ENCODE data around the gene PANK3. TPM values are rescaled to one million over a fixed set of nuclear protein-coding genes. Genes with fewer than 3 reads are reported as not detected.
A peak's percentile ranks its signal among the peaks of the same experiment; 100 is the strongest.

PANK3 gene
- total and polyA plus RNA-seq, 9 of the 15 experiments (the other 6 are each of a cell fraction or from before 2014, with no cell fraction given): 5.9 to 50.4 (median 29.7) TPM

DNA sequence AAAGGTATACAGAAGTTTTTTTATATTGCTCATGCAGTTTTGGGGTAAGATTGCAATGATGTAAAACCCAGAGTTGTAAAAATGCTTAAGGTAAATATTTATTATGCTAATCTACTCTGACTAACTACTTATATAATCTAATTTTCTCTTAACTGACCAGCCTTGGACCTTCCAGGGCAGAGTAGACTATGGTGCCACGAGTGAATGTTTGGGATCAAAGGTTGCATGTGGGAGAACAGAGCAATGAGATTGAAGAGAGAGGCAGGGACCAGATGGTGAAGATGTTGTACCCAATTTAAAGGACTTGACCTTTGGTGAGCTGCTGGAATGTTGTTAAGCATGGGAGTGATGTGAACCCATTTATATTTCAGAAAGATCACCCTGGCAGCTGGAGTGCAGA is 34.8 kb upstream of the PANK3 start (continued):
- TF ChIP-seq ZBTB26 (CRISPR knock-in tag; IDR thresholded peaks at IDR 0.05): no peak

GRCh38 chr5:168613396-168613795 is 34.2 kb upstream of the PANK3 start:
- H3K9me3 ChIP-seq (replicated peaks; ENCODE audit: control insufficient read depth, insufficient read depth, low read depth, low read length): no peaks in the 10 kb centered on the region
- H3K4me3 ChIP-seq: no peak overlapping the region
- FAIRE-seq: no peak
- no peak for DNase-seq (ENCODE audit: extremely low read depth in 1 of 4, low spot score in 3 of 4)
- no peaks in the 10 kb centered on the region for H3K79me2 ChIP-seq (ENCODE audit: control insufficient read depth, insufficient read depth, low read length)
- peaks cover 17 to 32% of the 10 kb centered on the region in 2 experiments for H3K27me3 ChIP-seq (ENCODE audit: control insufficient read depth in 2 of 2, insufficient read depth in 2 of 2, low read length in 2 of 2)
- BruUV-seq (replicated peaks): no TSS peak
- H3K4me2 ChIP-seq (ENCODE audit: insufficient read depth, low read length): no peak overlapping the region
- TF ChIP-seq ZNF124 (CRISPR knock-in tag; IDR thresholded peaks at IDR 0.05): no peak
- no peak for TF ChIP-seq PBX2 (CRISPR knock-in tag; IDR thresholded peaks at IDR 0.05; ENCODE audit: low read depth)
- 0 out of 2 replicates have a peak, but pooled peaks have one; percentile 4 for TF ChIP-seq PBX2 (tag; conservative IDR thresholded peaks at IDR 0.05; ENCODE audit: low read depth)
- WGBS (ENCODE audit: insufficient coverage, low coverage, missing lambda C conversion rate): 0% methylated on average over 2 of the region's 2 CpGs
- no peak for ATAC-seq
- no peak overlapping the region for H3K27ac ChIP-seq (ENCODE audit: extremely low read depth, low read depth, low read length)
- in situ Hi-C loops (cut with MboI) (no loop called here), intact Hi-C loops (cut with micrococcal nuclease) (no loop called here)
- H3K9ac ChIP-seq (ENCODE audit: insufficient read depth in 1 of 2, low read depth in 2 of 2, low read length in 2 of 2): no peak overlapping the region
- CTCF ChIA-PET (ENCODE audit: low intra/inter-chr PET ratio): no interaction called here
- no peak overlapping the region for H2AFZ ChIP-seq (ENCODE audit: low read depth, low read length)
- H3K36me3 ChIP-seq (ENCODE audit: control insufficient read depth, insufficient read depth, low read length): no peaks in the 10 kb centered on the region
- POLR2A ChIA-PET: interaction anchor here (0.7 kb wide), 1 partner anchor 350 kb away, joined by 4 read pairs; no protein-coding TSS in a partner anchor
- no peaks in the 10 kb centered on the region for H3K4me1 ChIP-seq (replicated peaks in 1 of 2; ENCODE audit: control insufficient read depth in 2 of 2, insufficient read depth in 2 of 2, low read length in 2 of 2)
- H4K20me1 ChIP-seq (replicated peaks; ENCODE audit: control insufficient read depth, insufficient read depth, low read length): no peaks in the 10 kb centered on the region
- no peaks in the 10 kb centered on the region for H3K9me1 ChIP-seq (ENCODE audit: control insufficient read depth, insufficient read depth, low read length)

Data from K562 (cell line).